Left ventricle myocardium superior (tissue), 1 donor: ENCODE measurements around the gene CDON. TPM values are rescaled to one million over a fixed set of nuclear protein-coding genes. Genes with fewer than 3 reads are reported as not detected.

Source experiments
- ATAC-seq: fragments of 200-7000 bp; cut with Tn5 transposase; one replicate; pipeline ENCODE4 v1.9.1; 2020; ENCODE audit warnings: mild to moderate bottlenecking, moderate library complexity
- DNase-seq: peaks from one replicate; pipeline ENCODE4 v3.0.0-alpha.2; 2020
- intact Hi-C: fragments of 100-400 bp; cut with micrococcal nuclease; formaldehyde crosslinking; loops from one replicate; pipeline ENCODE4 v1.11.0; 2022
- total RNA-seq: library from RNA; stranded (reverse); fragmentation: NEBNext Ultra II Directional; extraction: Animal tissue kit (Norgen Biotek cat#: 25700); gene quantifications from one replicate; pipeline ENCODE4 v1.2.1, GENCODE V29; 2021
- donor health status: DM: no; HTN: yes; CAD: no; lungs with severe emphysema.

The CDON gene
- total RNA-seq, 1 donor from 2014 or later, result 15.9 TPM

DNA sequence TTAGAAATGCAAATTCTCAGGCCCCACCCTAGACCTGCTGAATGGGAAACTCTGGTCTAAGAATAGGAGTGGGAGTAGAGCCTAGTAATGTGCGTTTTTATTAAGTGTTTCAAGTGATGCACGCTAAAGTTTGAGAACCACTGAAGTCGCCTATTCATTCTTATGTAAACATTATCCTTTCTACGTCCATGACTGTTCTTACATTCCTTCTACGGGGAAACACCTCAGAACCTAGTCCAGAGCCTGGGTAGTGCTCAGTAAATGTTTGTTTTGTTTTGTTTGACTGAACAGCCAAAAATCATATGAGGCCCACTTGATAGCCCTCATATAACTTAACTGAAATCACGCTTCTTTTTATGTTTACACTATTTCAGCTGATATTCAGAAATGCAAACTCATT lies 87.0 kb downstream of the CDON start:
- no peak for DNase-seq
- ATAC-seq, result no peak
- intact Hi-C loops, result no loop called here

DNA sequence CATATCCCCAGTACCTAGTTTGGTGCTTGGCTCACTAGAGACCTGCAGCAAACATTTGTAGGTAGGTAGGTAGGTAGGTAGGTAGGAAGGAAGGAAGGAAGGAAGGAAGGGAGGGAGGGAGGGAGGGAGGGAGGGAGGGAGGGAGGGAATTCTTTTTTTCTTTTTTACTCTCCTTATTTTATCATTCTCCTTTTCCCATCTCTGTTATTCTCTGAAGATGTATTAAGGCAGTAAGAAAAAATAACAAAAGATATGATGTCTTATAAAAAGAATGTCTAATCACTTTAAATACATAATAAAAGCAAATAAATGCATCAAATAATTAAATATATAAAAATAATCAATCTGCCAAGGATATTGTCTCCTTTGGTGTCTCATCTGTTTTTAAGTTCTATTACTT lies 88.4 kb downstream of the CDON start:
- no peak for ATAC-seq
- no peak for DNase-seq
- intact Hi-C loops, result no loop called here

DNA sequence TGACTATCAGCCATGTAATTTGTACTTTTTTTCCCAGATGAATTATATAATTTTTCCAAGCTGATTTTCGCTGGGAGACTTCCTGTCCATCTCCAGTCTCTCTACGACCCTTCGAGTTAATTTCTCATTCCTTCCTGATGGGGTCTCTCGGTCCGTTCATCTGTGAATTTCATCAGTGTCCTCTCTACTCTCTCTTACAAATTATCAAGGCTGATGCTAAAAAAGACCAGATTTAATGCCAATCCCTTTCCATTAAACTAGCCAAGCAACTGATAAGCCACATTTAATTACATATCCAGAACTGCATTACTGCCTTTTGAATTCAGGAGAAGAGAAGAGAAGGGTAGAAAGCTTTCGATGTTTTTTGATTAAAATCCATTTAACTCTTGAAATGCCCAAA lies 91.0 kb downstream of the CDON start:
- ATAC-seq, result peak; percentile 59
- no peak for DNase-seq
- intact Hi-C loops, result no loop called here

DNA sequence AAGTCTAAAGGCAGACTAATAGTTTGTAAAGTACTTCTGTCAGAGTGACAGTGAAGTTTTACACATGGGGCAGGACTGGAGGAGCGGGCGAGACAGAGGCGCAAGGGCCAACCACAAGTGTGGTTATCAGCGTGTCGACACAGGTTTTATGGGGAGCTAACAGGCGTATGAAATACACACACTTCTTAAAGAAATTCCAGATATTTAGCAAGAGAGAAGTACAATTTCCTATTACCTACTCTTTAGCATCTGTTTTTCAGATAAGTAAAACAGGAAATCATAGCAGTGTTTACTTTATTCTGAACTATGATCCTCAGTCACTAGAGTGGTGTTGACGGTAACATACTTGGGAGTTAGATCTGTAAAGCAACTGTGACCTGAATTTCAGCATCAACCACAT lies 94.3 kb downstream of the CDON start:
- DNase-seq (no peak), ATAC-seq (no peak)
- intact Hi-C loops, result no loop called here

DNA sequence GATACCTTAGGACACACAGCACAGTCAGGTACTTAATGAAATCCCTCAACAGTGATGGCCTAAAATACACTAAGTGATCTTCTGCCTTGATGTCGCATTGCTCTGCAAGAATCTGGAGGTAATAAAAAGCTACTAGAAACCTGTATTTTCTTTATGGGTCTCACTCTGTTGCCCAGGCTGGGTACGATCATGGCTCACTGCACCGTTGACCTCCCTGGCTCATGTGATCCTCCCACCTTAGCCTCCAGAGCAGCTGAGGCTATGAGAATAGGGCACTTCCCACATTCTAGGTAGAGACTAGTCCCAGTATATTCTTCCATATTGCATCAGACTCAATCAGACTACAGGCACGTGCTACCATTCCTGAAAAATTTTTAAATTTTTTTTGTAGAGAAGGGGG lies 95.2 kb downstream of the CDON start:
- DNase-seq (no peak), ATAC-seq (no peak)
- intact Hi-C loops, result no loop called here

DNA sequence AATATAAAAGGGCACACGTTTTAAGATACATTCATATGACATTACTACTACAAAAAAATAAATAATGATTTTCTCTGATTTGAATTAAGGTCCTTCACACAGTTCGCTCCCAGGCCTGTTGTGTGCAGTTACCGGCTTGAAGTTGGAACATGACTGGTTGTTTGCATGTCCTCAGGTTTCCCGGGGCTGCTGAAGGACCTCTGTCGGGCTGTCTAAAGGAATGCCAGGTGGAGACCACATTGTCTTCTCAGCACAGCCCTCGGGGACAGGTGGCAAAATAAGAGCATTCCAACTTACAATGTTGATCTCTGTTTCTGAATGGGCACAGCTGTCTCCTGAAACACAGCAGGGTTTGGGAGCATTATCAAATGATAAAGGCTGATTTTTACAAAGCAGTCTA lies 101.9 kb downstream of the CDON start:
- no peak for ATAC-seq
- DNase-seq, result no peak
- intact Hi-C loops, result no loop called here

DNA sequence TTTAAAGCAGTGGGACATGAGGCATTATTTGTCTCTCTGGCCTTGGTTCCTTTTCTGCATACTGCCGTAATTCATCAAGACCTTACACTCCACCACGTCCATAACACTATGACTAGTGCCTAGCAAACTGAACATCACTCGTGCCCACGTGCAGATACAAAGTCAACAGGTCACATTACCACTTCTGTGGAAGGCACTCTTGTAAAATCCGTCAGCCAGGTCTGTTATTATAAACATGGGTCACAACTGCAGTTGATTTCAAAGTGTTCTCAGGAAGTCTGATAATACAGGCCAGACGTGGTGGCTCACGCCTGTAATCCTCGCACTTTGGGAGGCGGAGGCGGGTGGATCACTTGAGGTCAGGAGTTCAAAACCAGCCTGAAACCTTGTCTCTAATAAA lies 102.7 kb downstream of the CDON start:
- ATAC-seq (no peak), DNase-seq (no peak)
- intact Hi-C loops, result no loop called here

DNA sequence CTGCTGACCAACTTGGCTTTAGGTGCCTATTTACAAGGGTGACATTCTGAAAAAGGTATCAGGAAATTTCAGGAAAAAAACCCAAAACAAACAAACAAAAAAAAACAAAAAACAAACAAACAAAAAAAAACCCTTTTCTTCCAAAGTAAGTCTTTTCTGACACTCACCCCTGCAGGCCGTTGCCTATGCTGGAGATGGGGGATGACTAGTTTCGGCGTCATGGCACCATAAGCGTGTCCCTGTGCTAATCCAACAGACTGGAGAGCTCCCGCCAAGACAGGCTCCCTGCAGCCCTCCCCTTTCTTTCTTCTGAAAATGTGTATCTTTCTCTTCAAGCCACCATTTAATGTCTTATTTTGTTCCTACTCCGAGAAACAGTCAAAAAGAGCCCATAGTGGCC lies 103.2 kb downstream of the CDON start:
- ATAC-seq, result no peak
- intact Hi-C loops, result no loop called here
- DNase-seq, result no peak

DNA sequence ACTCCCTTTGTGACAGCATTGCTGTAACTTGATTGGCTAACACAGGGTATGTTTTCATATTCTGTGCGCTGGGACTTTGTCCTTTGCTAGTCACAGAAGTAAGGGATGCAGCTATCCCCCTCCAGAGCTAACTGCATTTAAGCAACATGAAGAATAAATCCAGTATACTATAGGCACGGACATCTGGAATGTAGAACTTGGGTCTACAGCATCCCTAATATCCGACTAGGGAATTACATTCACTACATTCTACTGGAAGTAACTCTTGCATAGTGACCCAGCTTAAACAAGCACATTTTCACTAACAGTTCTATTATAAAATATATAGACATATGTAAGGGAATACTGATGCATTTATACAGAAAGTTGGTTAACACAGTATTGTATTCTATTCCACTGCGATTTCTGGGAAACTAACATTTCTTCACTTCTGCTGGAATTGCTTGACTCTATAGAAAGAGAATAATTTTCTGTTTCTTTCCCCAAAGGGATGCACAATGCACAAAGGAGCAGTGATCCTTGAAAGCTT lies 103.7 kb downstream of the CDON start:
- intact Hi-C loops, result no loop called here
- DNase-seq (no peak), ATAC-seq (no peak)

DNA sequence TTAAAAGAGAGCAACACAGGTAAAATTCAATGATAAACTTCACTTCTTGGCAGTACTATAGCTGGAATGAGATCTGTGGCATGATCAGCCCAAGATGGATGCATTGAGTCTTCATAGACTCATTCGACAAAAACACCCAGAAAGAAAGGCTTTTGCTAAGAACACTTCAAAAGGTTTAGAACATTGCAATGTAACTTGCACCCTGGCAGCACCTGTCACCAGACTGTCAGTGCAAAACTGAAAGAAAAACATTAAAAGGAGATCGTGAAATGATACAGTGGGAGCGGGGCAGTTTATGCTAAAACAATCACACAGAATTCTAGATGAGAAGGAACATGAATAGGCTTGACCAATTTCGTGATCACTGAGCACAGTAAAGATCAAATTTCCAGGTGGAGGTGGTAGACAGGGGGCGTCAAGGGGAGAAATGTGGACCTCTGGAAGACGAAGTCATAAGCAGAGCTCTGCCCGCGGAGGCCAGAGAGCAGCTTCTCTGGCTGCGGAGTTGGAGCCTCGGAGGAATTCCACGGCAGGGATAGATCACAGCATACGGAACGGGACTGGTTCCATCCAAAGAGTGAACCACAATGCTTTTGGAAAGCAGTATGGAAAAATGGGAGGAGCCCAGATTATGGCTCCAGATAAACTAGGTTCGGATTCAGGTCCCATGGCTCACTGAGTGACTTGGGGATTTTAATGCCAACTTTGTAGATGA lies 104.9 kb downstream of the CDON start:
- intact Hi-C loops, result no loop called here
- ATAC-seq, result no peak
- no peak for DNase-seq

DNA sequence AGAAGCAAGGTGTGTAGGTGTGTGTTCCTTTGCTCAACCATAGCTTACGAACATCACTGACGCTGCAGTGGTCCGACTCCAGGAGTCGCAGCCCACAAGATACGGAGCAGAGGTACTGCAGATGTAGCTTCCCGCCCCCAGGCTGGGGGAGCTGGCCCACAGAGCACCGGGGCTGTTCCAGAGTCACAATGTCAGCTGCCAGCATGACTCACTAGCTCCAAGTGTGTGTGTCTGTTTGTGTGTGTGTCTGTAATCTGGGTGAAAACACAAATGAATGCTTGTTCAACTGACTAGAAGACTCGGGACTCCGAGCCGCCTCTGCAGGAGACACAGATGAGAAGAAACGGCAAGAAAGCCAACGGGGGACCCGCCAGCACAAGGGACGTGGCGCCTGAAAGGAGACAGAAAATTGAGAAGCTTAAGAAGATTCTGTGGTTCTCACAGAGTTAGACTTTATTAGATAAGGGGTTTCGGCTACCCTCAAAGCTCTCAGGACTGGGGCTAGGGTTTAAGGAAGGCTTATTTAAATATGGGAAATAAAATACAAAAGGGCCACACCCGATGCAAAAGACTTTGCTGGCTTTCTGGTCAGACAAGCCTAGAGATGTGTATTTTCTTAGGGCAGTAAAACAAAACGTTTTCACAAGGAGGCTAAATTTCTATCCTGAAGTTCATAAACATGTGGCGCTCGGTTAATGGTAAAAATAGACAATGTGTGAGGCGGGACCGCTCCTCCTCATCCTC lies 106.1 kb downstream of the CDON start:
- intact Hi-C loops, result no loop called here
- ATAC-seq (peak; percentile 85), DNase-seq (peak; percentile 78)

DNA sequence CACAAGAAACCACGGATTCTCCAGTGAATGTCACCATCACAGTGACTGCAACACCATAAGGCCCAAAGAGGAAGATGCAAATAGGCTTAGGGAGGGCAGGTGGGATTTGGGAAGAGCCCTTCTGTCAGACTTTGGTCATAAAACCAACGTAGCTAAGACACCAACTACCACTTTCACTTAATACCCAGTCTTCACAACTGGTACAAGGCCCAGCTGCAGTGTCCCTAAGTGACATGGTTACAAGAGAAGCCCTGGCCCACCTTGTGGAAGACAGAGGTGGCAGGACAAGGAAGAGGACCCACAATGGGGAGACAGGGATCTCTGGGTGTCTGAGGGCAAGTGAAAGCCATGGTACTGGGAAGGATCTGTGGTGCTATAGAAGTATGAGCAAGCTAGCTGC lies 106.8 kb downstream of the CDON start:
- intact Hi-C loops, result no loop called here
- ATAC-seq (no peak), DNase-seq (no peak)

DNA sequence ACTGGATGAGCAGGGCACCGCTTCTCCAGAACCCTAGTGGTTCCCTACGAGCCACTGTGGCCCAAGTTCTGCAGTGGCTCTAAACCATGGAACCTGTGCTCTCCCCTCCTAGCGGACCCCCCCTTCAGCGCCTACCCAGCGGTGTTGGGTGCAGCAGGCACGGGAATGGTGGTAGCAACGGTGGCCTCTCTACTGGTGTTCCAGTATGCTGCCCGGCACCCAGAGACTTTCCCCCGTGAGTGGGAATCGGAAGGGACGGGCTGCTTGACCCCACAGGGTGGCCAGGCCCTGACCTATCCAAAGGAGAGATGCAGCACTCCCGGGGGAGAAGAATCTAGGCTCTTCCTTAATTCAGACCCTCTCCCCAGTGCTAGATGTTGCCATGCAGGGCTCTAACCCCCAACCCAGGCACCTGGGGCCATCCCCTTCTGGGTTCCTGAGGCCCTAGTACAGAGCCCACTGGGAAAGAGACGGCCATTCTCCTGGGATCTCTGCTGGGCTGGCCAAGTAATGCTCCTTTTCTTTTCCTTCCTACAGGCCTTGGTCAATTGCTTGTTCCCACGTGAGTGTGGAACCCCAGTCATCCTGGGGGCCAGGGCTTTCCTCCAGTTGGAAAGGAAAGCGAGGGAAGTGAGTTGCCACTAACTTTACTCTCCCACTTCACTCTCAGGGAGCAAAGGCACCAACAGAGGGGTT lies 107.6 kb downstream of the CDON start:
- no peak for DNase-seq
- no peak for ATAC-seq
- intact Hi-C loops, result no loop called here

DNA sequence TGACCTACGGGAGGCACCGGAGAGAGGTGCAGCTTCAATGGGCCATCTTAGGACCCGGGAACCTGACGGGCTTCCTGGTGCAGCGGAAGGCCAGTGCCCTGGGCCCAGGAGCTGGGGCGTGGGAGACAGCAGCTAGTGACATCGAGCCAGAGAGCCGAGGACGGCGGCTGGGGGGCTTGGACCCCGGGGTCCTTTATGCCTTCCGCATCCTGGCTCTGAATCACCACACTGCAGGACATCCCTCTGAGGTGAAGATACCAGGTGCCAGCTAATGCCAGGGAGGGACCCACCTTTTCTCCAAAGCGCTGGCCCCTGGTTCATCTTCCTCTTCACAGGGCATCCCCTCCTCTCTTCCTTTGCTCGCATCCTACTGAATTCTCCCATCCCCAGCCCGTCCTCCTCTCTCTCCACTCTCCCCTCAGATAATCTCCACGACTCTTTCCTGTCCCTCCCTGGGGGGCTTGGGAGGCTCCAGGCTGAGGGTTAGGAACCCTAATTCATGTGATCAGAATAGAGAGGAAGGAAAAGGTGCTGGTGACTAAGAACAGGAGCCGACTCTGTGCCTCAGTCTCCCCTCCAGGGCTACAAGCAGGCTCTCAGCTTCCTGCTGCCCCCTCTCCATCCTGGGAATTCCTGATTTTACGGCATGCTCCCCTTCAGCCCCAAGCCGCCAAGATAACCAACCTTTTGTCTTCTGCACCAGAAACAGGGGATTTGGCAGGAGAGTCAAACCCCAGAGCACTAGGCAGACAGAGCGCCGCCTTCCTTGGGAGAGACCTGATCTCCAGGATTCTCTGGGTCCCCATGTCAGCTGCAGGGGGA lies 108.3 kb downstream of the CDON start:
- intact Hi-C loops, result no loop called here
- ATAC-seq, result no peak
- DNase-seq, result no peak

DNA sequence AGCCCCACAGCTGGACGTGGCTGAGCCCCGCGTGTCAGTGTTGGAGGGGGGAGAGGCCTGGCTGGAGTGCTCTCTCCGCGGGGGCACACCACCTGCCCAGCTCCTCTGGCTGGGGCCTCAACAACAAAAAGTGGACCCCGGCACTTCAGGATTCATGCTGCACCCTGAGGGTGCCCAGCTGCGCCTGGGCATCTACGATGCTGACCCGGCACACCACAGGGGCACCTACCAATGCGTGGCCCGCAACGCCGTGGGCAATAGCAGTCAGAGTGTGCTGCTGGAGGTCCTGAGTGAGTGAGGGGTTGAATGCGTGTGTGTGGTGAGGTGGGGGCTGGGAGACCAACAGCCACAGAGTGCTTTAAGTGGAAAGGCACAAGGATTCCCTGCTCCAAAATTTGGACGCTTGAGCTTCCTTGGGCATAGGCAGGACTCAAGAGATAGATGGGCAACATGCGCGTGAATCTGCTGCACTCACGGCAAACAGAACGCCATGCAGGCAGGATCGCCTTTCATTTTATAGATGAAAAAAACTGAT lies 109.2 kb downstream of the CDON start:
- ATAC-seq, result no peak
- intact Hi-C loops, result no loop called here
- no peak for DNase-seq

DNA sequence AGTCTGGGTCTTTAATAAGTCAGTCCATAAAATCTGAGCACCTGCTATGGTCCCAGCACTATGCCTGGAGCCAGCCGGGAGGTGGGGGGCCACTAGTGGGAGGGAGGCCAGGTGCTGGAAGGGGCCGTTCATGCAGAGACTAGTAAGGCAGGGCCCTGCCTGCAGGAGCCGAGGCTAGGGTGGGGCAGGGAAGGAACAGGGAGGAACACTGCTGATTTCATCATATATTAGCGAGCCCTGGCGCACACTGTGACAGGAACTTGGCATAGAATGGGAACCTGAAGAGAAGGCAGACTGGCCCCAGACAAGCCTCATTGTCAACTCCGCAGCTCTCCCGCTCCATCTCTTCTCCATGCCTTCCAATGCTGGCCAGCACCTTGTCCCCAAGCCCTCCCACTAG lies 109.7 kb downstream of the CDON start:
- DNase-seq (peak; percentile 72), ATAC-seq (peak; percentile 60)
- intact Hi-C loops, result no loop called here

DNA sequence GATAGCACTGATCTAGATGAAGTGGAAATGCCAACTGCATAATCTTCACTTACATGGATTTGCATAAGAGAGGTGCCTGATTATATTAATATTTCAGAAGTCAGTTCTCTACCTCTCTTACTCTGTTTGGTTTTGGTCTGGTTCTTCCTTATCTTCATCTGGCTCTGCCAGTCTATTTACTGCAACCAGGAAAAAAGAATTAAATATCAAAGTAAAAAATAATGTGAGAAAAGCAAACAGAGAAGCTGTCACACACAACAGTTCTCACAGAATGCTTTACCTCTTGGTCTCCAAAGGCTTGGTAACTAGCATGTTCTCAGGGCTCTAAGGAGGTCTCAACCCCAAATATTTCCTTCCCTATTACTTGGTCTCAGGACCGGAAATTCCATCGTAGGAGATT lies 110.1 kb downstream of the CDON start:
- ATAC-seq (no peak), DNase-seq (no peak)
- intact Hi-C loops, result no loop called here

DNA sequence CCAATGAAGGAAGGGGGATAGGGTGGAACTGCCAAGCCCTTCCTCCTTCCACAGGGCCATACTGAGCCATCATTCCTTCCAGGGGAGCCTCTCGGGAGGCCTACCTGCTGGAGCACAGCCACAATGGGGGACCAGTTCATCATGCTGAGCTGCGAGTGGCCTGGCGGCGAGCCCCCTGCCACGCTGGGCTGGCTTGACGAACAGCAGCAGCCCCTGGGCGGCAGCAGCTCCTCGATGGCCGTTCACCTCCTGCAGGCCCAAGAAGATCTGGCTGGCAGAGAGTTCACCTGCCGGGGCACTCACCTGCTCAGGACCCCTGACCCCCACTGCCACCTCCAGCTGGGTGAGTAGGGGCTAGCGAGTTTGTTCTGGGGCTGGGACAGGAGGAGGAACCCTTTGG lies 110.9 kb downstream of the CDON start:
- intact Hi-C loops, result no loop called here
- DNase-seq (no peak), ATAC-seq (peak; percentile 20)
